Measurements from ENCODE around the gene OPA3. TPM values are rescaled to one million over a fixed set of nuclear protein-coding genes. Genes with fewer than 3 reads are reported as not detected.
A peak's percentile ranks its signal among the peaks of the same experiment; 100 is the strongest.

OPA3 gene
- polyA plus RNA-seq, 3 donors: 4.4 to 6.9 (median 5.6) TPM

- Mint-ChIP-seq H3K4me1 (peaks cover 56% of the 10 kb centered on the region), H3K36me3 (peaks cover 5 to 9% of the 10 kb centered on the region in 2 donors), H3K9me3 (peaks cover 5 to 8% (median 7%) of the 10 kb centered on the region in 7 donors), H3K4me3 (no peak overlapping the region), H3K27ac (no peak overlapping the region), H3K27me3 (ENCODE audit: low read depth in 3 of 3) (peaks cover 9 to 20% (median 17%) of the 10 kb centered on the region in 3 donors)
- H3K27ac ChIP-seq (ENCODE audit: low read depth in 1 of 2, low read length in 2 of 2): no peak overlapping the region
- H4K20me1 ChIP-seq (ENCODE audit: insufficient read depth, low read length): peaks cover 17% of the 10 kb centered on the region
- H3K9me3 ChIP-seq (replicated peaks in 1 of 2; ENCODE audit: control insufficient read depth in 1 of 2, insufficient read depth in 1 of 2, low read length in 2 of 2): peaks cover 0 to 6% of the 10 kb centered on the region in 2 donors
- H3K4me2 ChIP-seq (replicated peaks; ENCODE audit: extremely low read depth, low read length, poor library complexity, severe bottlenecking): no peak overlapping the region
- 42% methylated on average over 2 of the region's 9 CpGs for WGBS (ENCODE audit: insufficient coverage)
- no peak overlapping the region for H3K9ac ChIP-seq (ENCODE audit: insufficient read depth, low read length, poor library complexity, severe bottlenecking)
- intact Hi-C loops (cut with micrococcal nuclease): no loop called here
- H3K4me1 ChIP-seq (ENCODE audit: control insufficient read depth in 1 of 2, insufficient read depth in 2 of 2, low read length in 2 of 2): peaks cover 56 to 79% of the 10 kb centered on the region in 2 donors
- H3K79me2 ChIP-seq (ENCODE audit: insufficient read depth, low read length): peaks cover 21% of the 10 kb centered on the region
- H3K27me3 ChIP-seq (ENCODE audit: control insufficient read depth in 2 of 2, insufficient read depth in 2 of 2, low read length in 2 of 2): peaks cover 0 to 11% of the 10 kb centered on the region in 2 donors
- H2AFZ ChIP-seq (ENCODE audit: insufficient read depth, low read depth, low read length, poor library complexity, severe bottlenecking): no peak overlapping the region
- no peaks in the 10 kb centered on the region for H3K36me3 ChIP-seq (replicated peaks in 1 of 2; ENCODE audit: control insufficient read depth in 1 of 2, insufficient read depth in 2 of 2, low read length in 2 of 2)
- DNase-seq: no peak
- no peak overlapping the region for H3K4me3 ChIP-seq (replicated peaks in 1 of 3; ENCODE audit: low read depth in 2 of 3, low read length in 3 of 3)
- no peak for TF ChIP-seq CTCF (IDR thresholded peaks at IDR 0.05)
These were observed 80.7 kb downstream of the OPA3 start for GRCh38 chr19:45503909-45504308.

- Mint-ChIP-seq H3K27me3 (ENCODE audit: low read depth in 3 of 3) (peaks cover 20 to 38% (median 32%) of the 10 kb centered on the region in 3 donors), H3K36me3 (peaks cover 9 to 11% of the 10 kb centered on the region in 2 donors), H3K9me3 (peaks cover 5 to 14% (median 10%) of the 10 kb centered on the region in 7 donors), H3K4me3 (peak overlapping the region; percentile 56 to 64), H3K27ac (peak overlapping the region; percentile 86 to 93 (median 92)), H3K4me1 (peaks cover 67% of the 10 kb centered on the region)
- Histone ChIP-seq H3K9ac (ENCODE audit: insufficient read depth, low read length, poor library complexity, severe bottlenecking) (peak overlapping the region; percentile 34), H4K20me1 (ENCODE audit: insufficient read depth, low read length) (no peaks in the 10 kb centered on the region), H3K4me3 (replicated peaks in 1 of 3; ENCODE audit: low read depth in 2 of 3, low read length in 3 of 3) (peak overlapping the region in 1 of 3 experiments; percentile 43), H3K9me3 (replicated peaks in 1 of 2; ENCODE audit: control insufficient read depth in 1 of 2, insufficient read depth in 1 of 2, low read length in 2 of 2) (peaks cover 0 to 6% of the 10 kb centered on the region in 2 donors), H3K27me3 (ENCODE audit: control insufficient read depth in 2 of 2, insufficient read depth in 2 of 2, low read length in 2 of 2) (peaks cover 3 to 23% of the 10 kb centered on the region in 2 donors), H3K4me1 (ENCODE audit: control insufficient read depth in 1 of 2, insufficient read depth in 2 of 2, low read length in 2 of 2) (peaks cover 74 to 95% of the 10 kb centered on the region in 2 donors), H3K4me2 (replicated peaks; ENCODE audit: extremely low read depth, low read length, poor library complexity, severe bottlenecking) (peak overlapping the region; percentile 49), H3K79me2 (ENCODE audit: insufficient read depth, low read length) (peaks cover 3% of the 10 kb centered on the region), H2AFZ (ENCODE audit: insufficient read depth, low read depth, low read length, poor library complexity, severe bottlenecking) (no peak overlapping the region), H3K27ac (ENCODE audit: low read depth in 1 of 2, low read length in 2 of 2) (peak overlapping the region; percentile 80), H3K36me3 (replicated peaks in 1 of 2; ENCODE audit: control insufficient read depth in 1 of 2, insufficient read depth in 2 of 2, low read length in 2 of 2) (no peaks in the 10 kb centered on the region)
- DNase-seq: peak; percentile 44 to 85 (median 65)
- 0% methylated on average over 2 of the region's 5 CpGs for WGBS (ENCODE audit: insufficient coverage)
- intact Hi-C loops (cut with micrococcal nuclease): no loop called here
- TF ChIP-seq CTCF (IDR thresholded peaks at IDR 0.05): no peak
These were observed 82.5 kb downstream of the OPA3 start for GRCh38 chr19:45502111-45502510.

Data from CD14-positive monocyte (primary cell).